ENCODE data around the gene KLHL29. TPM values are rescaled to one million over a fixed set of nuclear protein-coding genes. Genes with fewer than 3 reads are reported as not detected.

The KLHL29 gene
- total and polyA plus RNA-seq, 2 donors (not counting 3 experiments of a cell fraction or from before 2014, with no cell fraction given) = 4.6 to 12.7 TPM

GRCh38 chr2:23628926-23629771, 244.2 kb downstream of the KLHL29 start:
- H2AFZ ChIP-seq (ENCODE audit: low read depth, low read length) = no peak overlapping the region

More at GRCh38 chr2:23628926-23629771, 244.2 kb downstream of the KLHL29 start:
- Histone ChIP-seq H3K9ac (replicated peaks; ENCODE audit: extremely low read depth, insufficient read depth, low read length) (no peak overlapping the region), H3K9me3 (replicated peaks; ENCODE audit: control insufficient read depth, insufficient read depth, low read length) (no peaks in the 10 kb centered on the region), H3K4me3 (replicated peaks in 1 of 3; ENCODE audit: insufficient read depth in 1 of 3, low read depth in 1 of 3, low read length in 3 of 3) (no peak overlapping the region), H3K27me3 (ENCODE audit: control insufficient read depth in 2 of 2, insufficient read depth in 2 of 2, low read length in 2 of 2) (no peaks in the 10 kb centered on the region), H3K9me1 (replicated peaks; ENCODE audit: control insufficient read depth, extremely low read depth, insufficient read depth, low read length) (no peaks in the 10 kb centered on the region), H3K4me2 (ENCODE audit: insufficient read depth, low read length) (no peak overlapping the region), H3K27ac (ENCODE audit: insufficient read depth, low read depth, low read length) (no peak overlapping the region), H3K79me2 (ENCODE audit: control insufficient read depth, insufficient read depth, low read length) (no peaks in the 10 kb centered on the region), H4K20me1 (replicated peaks; ENCODE audit: control insufficient read depth, extremely low read depth, insufficient read depth, low read length) (no peaks in the 10 kb centered on the region), H3K4me1 (ENCODE audit: control insufficient read depth, extremely low read depth, insufficient read depth, low read length) (no peaks in the 10 kb centered on the region), H3K36me3 (ENCODE audit: control insufficient read depth in 2 of 2, extremely low read depth in 1 of 2, insufficient read depth in 2 of 2, low read length in 2 of 2) (no peaks in the 10 kb centered on the region)
- FAIRE-seq (no peak), DNase-seq (ENCODE audit: low read depth, low spot score) (no peak)
- ChIA-PET CTCF (no interaction called here), POLR2A (interaction anchor here (0.7 kb wide), 1 partner anchor 146 kb away, joined by 3 read pairs; no protein-coding TSS in a partner anchor)
- TF ChIP-seq GATA2 (IDR thresholded peaks at IDR 0.05; ENCODE audit: insufficient read depth, insufficient read length, low read depth, low read length) (no peak), POLR2AphosphoS5 (IDR thresholded peaks at IDR 0.05; ENCODE audit: insufficient read depth, low read depth, low read length) (no peak), CTCF (IDR thresholded peaks at IDR 0.05; ENCODE audit: extremely low read depth in 1 of 2, insufficient read depth in 1 of 2, low read depth in 1 of 2, low read length in 2 of 2) (no peak), MYC (IDR thresholded peaks at IDR 0.05; ENCODE audit: low read depth, low read length) (no peak), MAX (IDR thresholded peaks at IDR 0.05; ENCODE audit: insufficient read depth, insufficient read length) (no peak), POLR2A (IDR thresholded peaks at IDR 0.05; ENCODE audit: low read depth, low read length) (no peak), JUN (IDR thresholded peaks at IDR 0.05; ENCODE audit: borderline replicate concordance, insufficient read depth, insufficient read length, low read depth) (no peak), FOS (IDR thresholded peaks at IDR 0.05; ENCODE audit: borderline replicate concordance, insufficient read depth, low read length) (no peak), EZH2 (IDR thresholded peaks at IDR 0.05; ENCODE audit: borderline replicate concordance, low read depth, low read length, severe bottlenecking) (no peak)
- no TSS peak for BruUV-seq (replicated peaks)
- dilution Hi-C loops (cut with MboI; ENCODE audit: extremely low pct_ligation_motif_present, low sequenced_read_pairs) (no loop called here), intact Hi-C loops (cut with micrococcal nuclease) (no loop called here)

All from endothelial cell of umbilical vein (primary cell).